DMS 273 (cell line): ENCODE data around the gene JADE2.
"Not testable (repeated sequence)": the region's sequence is repeated elsewhere in the genome, so short reads cannot be mapped to it uniquely, and the experiment has no call there.

Experiments used
- DNase-seq: peaks from one replicate; lab custom pipeline; 2025; ENCODE audit not compliant: unreplicated experiment; lab: John Stamatoyannopoulos, UW

The JADE2 gene

DNA sequence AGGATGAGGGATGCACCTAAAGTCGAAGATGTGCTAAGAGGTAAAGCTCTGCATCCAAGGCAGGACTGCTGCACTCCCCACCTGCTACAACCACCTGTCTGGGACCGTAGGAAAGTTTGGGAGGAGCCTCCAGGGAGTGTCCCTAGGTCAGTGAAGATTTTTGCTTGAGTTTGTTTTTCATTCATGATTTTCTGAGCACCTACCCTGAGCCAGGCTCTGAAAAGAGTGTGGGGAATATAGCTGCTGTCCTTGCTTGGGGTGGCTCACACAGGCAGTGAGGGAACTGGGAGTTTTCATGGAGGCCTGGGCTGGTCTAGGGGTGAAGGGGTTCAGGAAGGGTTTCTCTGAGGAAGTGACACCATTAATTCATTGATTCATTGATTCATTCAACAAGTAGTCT, 58.3 kb downstream of the JADE2 start:
- no peak for DNase-seq

GRCh38 chr5:134584662-134585061, 59.2 kb downstream of the JADE2 start:
- no peak for DNase-seq

- DNase-seq, result no peak
Measured at GRCh38 chr5:134585966-134586365, 60.5 kb downstream of the JADE2 start.

- peak; percentile 93 for DNase-seq
Measured at GRCh38 chr5:134586866-134587524, 61.5 kb downstream of the JADE2 start.

DNA sequence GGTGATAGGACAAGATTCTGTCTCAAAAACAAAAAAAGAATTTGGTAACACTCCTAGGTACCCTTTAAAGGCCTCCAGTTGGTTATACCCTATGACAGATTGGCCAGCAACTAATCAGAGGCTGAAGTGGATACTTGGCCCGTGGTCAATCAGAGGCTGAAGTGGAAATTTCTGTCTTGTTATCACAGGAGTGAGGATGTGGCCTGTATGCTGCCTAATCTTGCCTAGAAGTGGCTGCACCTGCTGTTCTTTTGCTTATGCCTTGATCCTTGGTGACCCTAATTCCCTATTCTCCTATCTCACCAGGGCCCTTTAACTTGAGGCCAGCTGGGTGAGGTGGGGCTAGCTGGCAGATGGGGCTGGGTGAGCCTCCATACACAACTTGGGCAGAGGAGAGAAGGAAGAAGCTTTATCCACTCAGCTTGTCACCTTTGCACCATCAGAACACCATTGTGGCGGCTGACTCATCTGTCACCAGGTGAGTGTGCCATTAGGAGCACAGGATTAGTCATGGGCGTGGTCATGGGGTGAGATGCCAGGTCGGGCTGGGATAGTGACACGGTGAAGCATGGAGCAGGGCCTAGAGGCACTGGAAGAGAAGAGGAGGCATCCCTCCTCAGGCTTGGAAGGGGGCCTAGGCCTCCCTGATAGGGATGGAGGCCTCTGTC, 65.7 kb downstream of the JADE2 start:
- peak; percentile 85 for DNase-seq

- no peak for DNase-seq
Measured at GRCh38 chr5:134592141-134592746, 66.8 kb downstream of the JADE2 start.

DNA sequence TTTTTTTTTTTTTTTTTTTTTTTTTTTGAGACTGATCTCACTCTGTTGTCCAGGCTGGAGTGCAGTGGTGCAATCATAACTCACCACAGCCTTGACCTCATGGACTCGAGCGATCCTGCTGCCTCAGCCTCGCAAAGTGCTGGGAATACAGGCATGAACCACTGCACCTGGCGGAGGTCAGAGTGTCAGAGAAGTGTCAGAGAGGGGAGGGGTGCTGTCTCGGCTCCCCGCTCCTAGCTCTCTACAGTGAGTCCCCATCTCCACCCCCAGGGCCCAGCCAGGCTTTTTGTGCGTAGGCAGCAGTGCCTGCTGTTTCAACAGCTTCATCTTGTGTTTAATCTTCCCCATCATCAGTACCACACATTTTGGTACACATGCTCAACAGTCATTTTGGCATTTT, 68.9 kb downstream of the JADE2 start:
- no peak for DNase-seq

DNA sequence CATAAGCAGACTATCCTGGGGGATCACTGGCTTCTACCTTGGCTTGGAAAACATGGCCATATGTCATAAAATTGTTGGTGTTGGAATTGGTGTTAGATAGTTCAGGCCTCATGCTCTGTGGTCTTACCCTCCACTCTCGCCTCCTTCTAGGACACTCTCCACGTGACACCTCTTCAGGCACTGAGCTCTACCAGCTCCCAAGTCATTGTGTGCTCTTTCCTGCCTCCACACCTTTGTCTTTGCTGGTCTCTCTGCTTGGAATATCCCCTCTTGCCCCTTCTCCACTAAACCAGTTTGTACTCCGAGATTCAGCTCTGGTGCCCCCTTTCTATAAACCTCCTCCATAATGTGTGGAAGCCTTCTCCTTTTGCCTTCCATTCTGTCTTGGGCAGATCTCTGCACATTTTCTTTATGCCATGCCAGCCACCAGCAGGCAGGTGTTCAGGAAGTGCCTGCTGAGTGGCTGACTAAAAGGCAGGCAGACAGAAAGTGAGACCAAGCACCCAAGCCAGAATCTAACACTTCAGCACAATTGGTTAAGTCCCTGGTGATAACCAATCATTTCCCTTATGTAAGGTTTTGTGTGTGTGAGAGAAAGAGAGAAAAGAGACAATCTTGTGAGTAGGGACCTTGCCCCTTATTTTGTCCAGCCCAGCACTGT, 69.5 kb downstream of the JADE2 start:
- peak; percentile 71 for DNase-seq

DNA sequence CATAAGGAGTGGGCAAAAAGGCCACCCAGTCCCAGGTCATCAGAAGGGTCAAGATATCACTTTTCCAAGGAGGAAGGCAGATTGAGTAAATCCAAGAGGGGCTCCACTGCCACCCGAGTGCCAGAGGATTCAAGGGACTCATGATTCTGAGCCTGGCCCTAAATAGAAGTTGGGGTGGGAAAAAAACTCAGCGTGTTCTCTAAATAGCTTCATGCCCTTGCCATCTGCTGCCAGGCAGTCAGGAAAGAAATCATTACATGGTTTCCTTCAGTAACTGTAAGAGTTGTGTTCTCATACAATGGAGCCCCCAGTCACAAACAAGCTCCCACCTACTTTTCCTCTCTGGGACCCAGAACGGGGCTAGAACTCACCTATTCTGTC, 70.0 kb downstream of the JADE2 start:
- DNase-seq, result peak; percentile 74

- DNase-seq, result not testable (repeated sequence)
Measured at GRCh38 chr5:134599820-134600219, 74.3 kb downstream of the JADE2 start.

DNA sequence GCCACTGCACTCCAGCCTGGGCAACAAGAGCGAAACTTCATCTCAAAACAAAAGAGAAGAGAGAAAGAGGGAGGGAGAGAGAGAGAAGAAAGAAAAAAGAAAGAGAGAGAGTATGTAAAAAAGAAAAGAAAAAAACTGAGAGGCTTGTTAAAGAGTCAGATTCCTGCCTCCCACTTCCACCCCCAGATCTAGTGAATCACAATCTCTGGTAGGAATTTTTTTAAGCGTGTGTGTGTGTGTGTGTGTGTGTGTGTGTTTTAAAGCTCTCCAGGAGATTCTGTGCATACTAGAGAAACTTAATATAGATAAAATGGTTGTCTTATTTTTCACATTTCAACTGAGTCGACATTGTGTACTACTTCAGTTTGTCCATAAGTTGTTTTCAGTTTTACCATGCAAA, 75.1 kb downstream of the JADE2 start:
- no peak for DNase-seq

DNA sequence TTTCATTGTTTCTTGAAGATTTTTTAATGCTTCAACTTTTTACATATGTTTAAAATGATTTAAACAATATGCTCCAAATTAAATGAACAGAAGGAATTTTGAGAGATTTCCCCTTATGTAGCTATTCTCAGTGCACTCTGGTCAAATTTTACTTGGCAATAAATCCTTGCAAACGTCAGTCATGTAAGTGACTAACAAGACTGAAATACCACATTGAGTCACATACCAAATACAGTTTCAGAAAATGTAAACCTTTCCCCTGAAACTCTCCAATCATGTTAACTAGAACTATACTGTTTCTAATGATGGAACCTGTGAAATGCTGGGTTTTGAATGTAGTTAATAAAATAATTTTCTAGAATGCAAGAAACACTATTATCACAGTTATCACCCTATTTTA, 77.6 kb downstream of the JADE2 start:
- DNase-seq, result no peak

- no peak for DNase-seq
Measured at GRCh38 chr5:134604908-134605307, 79.4 kb downstream of the JADE2 start.

GRCh38 chr5:134606726-134607125, 81.3 kb downstream of the JADE2 start:
- no peak for DNase-seq

- DNase-seq, result no peak
Measured at GRCh38 chr5:134608555-134608954, 83.1 kb downstream of the JADE2 start.

DNA sequence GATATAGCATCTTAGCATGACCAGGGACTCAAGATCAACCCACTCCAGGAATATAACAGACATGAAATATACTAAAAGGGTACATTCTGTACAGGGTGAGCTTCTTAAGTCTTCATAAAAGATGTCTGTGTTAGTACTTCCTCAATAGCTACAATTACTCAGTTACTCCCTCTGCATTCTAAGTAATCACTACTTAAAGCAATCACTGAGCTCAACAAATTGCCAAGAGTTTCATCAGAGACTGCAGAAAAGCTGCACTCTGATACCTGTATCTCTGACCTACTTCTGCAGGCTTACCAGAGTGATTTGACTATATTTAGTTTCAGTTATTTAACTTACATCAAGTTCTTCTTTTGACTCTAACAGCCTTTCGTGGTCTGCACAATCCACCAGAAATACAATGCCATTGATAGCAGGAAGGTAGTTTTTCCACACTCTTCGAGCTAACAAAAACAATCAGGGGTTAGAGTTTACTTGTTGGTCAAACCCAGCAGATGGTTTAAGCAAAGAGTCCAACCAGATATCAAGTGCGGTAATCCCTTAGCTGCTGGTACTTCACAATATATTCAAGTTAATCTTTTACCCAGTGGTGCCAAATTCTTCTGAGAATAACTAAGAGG, 83.9 kb downstream of the JADE2 start:
- no peak for DNase-seq

DNA sequence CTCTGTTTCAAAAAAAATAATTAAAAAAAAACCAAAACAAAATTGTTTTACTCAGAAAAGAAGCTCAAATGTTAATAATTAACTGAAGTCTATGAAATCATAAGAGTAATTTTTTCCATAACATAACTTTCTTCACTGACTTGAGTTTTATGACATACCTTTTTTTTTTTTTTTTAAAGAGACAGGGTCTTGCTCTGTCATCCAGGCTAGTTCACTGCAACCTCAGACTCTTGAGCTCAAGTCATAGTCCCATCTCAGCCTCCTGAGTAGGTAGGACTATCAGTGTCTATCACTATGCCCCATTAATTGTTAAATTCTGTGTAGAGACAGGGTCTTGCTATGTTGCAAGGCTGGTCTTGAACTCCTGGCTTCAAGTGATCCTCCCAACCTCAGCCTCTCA, 85.3 kb downstream of the JADE2 start:
- no peak for DNase-seq

DNA sequence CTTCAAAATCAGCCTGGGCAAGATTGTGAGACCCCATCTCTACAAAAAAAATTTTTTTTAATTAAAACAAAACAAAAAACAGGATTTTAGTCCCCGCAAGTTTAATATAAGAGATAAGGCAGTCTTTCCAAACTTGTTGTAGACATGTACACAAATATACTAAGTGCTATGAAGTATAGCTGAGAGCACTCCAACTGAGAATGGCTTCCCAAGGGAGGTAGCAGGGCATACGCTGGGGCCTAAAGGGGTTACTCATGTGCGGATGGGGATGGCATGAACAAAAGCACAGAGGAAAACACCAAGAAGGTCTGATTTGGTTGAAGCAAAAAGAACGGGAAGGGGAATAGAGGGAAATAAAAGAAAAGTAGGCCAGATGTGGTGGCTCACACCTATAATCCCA, 86.0 kb downstream of the JADE2 start:
- no peak for DNase-seq

GRCh38 chr5:134614450-134615085, 89.1 kb downstream of the JADE2 start:
- DNase-seq, result no peak

GRCh38 chr5:134620634-134621033, 95.2 kb downstream of the JADE2 start:
- no peak for DNase-seq

DNA sequence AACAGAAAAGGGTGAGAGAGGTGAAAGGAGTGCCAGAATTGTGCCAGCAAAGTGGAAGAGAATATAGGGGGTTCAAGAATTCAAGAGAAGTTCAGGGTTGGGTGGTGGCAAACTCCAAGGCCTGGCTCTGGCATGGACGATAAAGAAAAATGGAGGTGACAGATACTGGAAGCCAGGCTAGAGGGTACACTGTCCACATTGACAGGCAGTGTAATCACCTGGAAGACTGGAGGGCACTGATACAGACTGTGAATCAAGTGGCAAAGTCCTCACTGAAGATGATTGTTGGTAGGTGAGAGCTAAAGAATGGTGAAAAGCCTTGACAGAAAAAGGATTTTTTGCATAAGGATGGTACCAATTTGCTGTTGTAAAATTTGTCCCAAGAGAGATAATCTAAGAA, 100.1 kb downstream of the JADE2 start:
- DNase-seq, result no peak
